ENCODE results near the gene EDIL3. TPM values are rescaled to one million over a fixed set of nuclear protein-coding genes. Genes with fewer than 3 reads are reported as not detected.
A peak's percentile ranks its signal among the peaks of the same experiment; 100 is the strongest.

The EDIL3 gene
- 10 to 100 TPM; 14.7 to 40.1 (median 17.7) TPM for total RNA-seq

- 0 to 2% methylated on average over 16 to 40 of the region's 54 CpGs for WGBS, 2 donors
Measured at GRCh38 chr5:84384604-84385575, at the start of gene EDIL3. Gene EDIL3, minus strand, starts transcription at chr5:84384880. Its CDS starts 506 bp downstream, at chr5:84384374.

GRCh38 chr5:84433461-84433860 is 48.8 kb upstream of the EDIL3 start:
- no peaks in the 10 kb centered on the region for H3K36me3 ChIP-seq
- H3K4me1 ChIP-seq = no peaks in the 10 kb centered on the region
- ATAC-seq (ENCODE audit: low FRiP score in 2 of 2) (no peak), DNase-seq (no peak)
- H3K4me3 ChIP-seq = no peak overlapping the region
- H3K27ac ChIP-seq = no peak overlapping the region
- WGBS, 2 donors = 88 to 91% methylated on average over 1 of the region's 1 CpG
- H3K9me3 ChIP-seq = no peaks in the 10 kb centered on the region
- H3K27me3 ChIP-seq = no peaks in the 10 kb centered on the region
- TF ChIP-seq CTCF (IDR thresholded peaks at IDR 0.05) = no peak
- no peak for TF ChIP-seq EP300 (IDR thresholded peaks at IDR 0.05)
- TF ChIP-seq POLR2A (IDR thresholded peaks at IDR 0.05) = no peak
- TF ChIP-seq POLR2AphosphoS5 (IDR thresholded peaks at IDR 0.05) = no peak

More at GRCh38 chr5:84384604-84385575, at the start of gene EDIL3:
- peak in 1 of 2 donors; percentile 61 for ATAC-seq (ENCODE audit: low FRiP score in 2 of 2)
- peak; percentile 29 to 86 for DNase-seq
- Histone ChIP-seq H3K27me3 (peaks cover 0 to 16% (median 7%) of the 10 kb centered on the region in 4 donors), H3K4me3 (peak within 1 kb of the TSS; percentile 20 to 76 (median 72)), H3K4me1 (peaks cover 0 to 43% (median 9%) of the 10 kb centered on the region in 4 donors), H3K36me3 (no peaks in the 10 kb centered on the region), H3K27ac (peak within 1 kb of the TSS; percentile 70 to 90 (median 82)), H3K9me3 (no peaks in the 10 kb centered on the region)
- TF ChIP-seq POLR2A (IDR thresholded peaks at IDR 0.05) = peak in 1 of 4 donors; percentile 22
- no peak for TF ChIP-seq CTCF (IDR thresholded peaks at IDR 0.05)

GRCh38 chr5:84430863-84431663 is 46.4 kb upstream of the EDIL3 start:
- TF ChIP-seq CTCF (IDR thresholded peaks at IDR 0.05) (no peak), POLR2AphosphoS5 (IDR thresholded peaks at IDR 0.05) (no peak), EP300 (IDR thresholded peaks at IDR 0.05) (no peak), POLR2A (IDR thresholded peaks at IDR 0.05) (no peak)
- peak in 1 of 2 donors; percentile 40 for ATAC-seq (ENCODE audit: low FRiP score in 2 of 2)
- H3K36me3 ChIP-seq = no peaks in the 10 kb centered on the region
- H3K27me3 ChIP-seq = no peaks in the 10 kb centered on the region
- no peak for DNase-seq
- no peak overlapping the region for H3K27ac ChIP-seq
- H3K4me3 ChIP-seq = no peak overlapping the region
- 85 to 88% methylated on average over 1 to 3 of the region's 3 CpGs for WGBS, 2 donors
- H3K9me3 ChIP-seq = no peaks in the 10 kb centered on the region
- no peaks in the 10 kb centered on the region for H3K4me1 ChIP-seq

- Histone ChIP-seq H3K4me3 (no peak overlapping the region), H3K27ac (no peak overlapping the region), H3K9me3 (no peaks in the 10 kb centered on the region), H3K27me3 (no peaks in the 10 kb centered on the region), H3K4me1 (no peaks in the 10 kb centered on the region), H3K36me3 (no peaks in the 10 kb centered on the region)
- DNase-seq = no peak
- ATAC-seq (ENCODE audit: low FRiP score in 2 of 2) = no peak
- TF ChIP-seq POLR2AphosphoS5 (IDR thresholded peaks at IDR 0.05) (no peak), CTCF (IDR thresholded peaks at IDR 0.05) (no peak), EP300 (IDR thresholded peaks at IDR 0.05) (no peak), POLR2A (IDR thresholded peaks at IDR 0.05) (no peak)
Measured at GRCh38 chr5:84430079-84430478, 45.4 kb upstream of the EDIL3 start.

All from upper lobe of left lung (tissue), 6 donors.